GM12878 (cell line): ENCODE results near the gene IDI2. TPM values are rescaled to one million over a fixed set of nuclear protein-coding genes. Genes with fewer than 3 reads are reported as not detected.

Experiments used
- ATAC-seq: fragments of 200-7000 bp; cut with Tn5 transposase; 3 replicates; pipeline ENCODE4 v1.9.1; 2020; ENCODE audit warnings: mild to moderate bottlenecking, moderate library complexity
- BruUV-seq: library from RNA; stranded (reverse); fragments of 400-500 nt; replicated peaks from 2 replicates; lab custom pipeline; 2021; lab: Mats Ljungman, UMichigan
- CTCF ChIA-PET: fragments of 300-600 bp; sonication (Branson Sonifier 250); formaldehyde crosslinking; extraction: SDS; loops from one replicate; lab custom pipeline; 2021; ENCODE audit warnings: inconsistent platforms; lab: Yijun Ruan, JAX
- POLR2A ChIA-PET: fragments of 350-600 bp; formaldehyde crosslinking; extraction: SDS; loops from one replicate; lab custom pipeline; 2021; ENCODE audit warnings: inconsistent platforms; lab: Charles Lee
- RAD21 ChIA-PET: fragments of 300-600 bp; sonication (Branson Sonifier 250); formaldehyde crosslinking; loops from one replicate; lab custom pipeline; 2023; ENCODE audit warnings: antibody characterized with exemption; ENCODE audit not compliant: unreplicated experiment; lab: Charles Lee
- SMC1A ChIA-PET: fragments of 300-600 bp; sonication (Branson Sonifier 250); formaldehyde crosslinking; loops from one replicate; lab custom pipeline; 2023; ENCODE audit not compliant: unreplicated experiment, uncharacterized antibody; lab: Charles Lee
- DNase-seq: peaks from one replicate; pipeline ENCODE4 v3.0.0-alpha.2; 2011; ENCODE audit warnings: low read depth, low spot score
- FAIRE-seq: peaks from 3 replicates; lab custom pipeline; 2011; peaks lifted over from hg19 to GRCh38; lab: Jason Lieb, UNC
- H2AFZ ChIP-seq: 2 replicates; pipeline ENCODE4 v1.6.0; 2011; ENCODE audit warnings: low read depth, low read length, control low read depth; ENCODE audit not compliant: control insufficient read depth
- H3K27ac ChIP-seq: 2 replicates; pipeline ENCODE4 v1.5.1; 2011; ENCODE audit warnings: control low read depth; ENCODE audit not compliant: control insufficient read depth, insufficient read depth
- H3K27me3 ChIP-seq, 2 experiments: replicated peaks in 1 of 2; 2 replicates each; pipeline versions ENCODE4 v1.6.0 to v1.6.1; 2011; ENCODE audit warnings: low read length in 1 of 2; ENCODE audit not compliant: control insufficient read depth in 2 of 2, insufficient read depth in 2 of 2
- H3K36me3 ChIP-seq, 2 experiments: 2 replicates each; pipeline ENCODE4 v1.5.1; 2011; ENCODE audit warnings: low read length in 1 of 2; ENCODE audit not compliant: control insufficient read depth in 2 of 2, insufficient read depth in 2 of 2
- H3K4me1 ChIP-seq: 2 replicates; pipeline ENCODE4 v1.6.1; 2011; ENCODE audit warnings: mild to moderate bottlenecking, low read length, moderate library complexity, mixed read lengths; ENCODE audit not compliant: control insufficient read depth, insufficient read depth
- H3K4me2 ChIP-seq: 2 replicates; pipeline ENCODE4 v1.6.0; 2011; ENCODE audit warnings: control low read depth; ENCODE audit not compliant: control insufficient read depth, insufficient read depth
- H3K4me3 ChIP-seq: fragments of 200-600 bp; sonication (generic); 2 replicates; pipeline ENCODE4 v1.5.1; 2016
- H3K79me2 ChIP-seq: 2 replicates; pipeline ENCODE4 v1.6.0; 2011; ENCODE audit warnings: low read length; ENCODE audit not compliant: control insufficient read depth, insufficient read depth
- H3K9ac ChIP-seq: 2 replicates; pipeline ENCODE4 v1.8.0; 2011; ENCODE audit warnings: low read length, control low read depth, mixed read lengths; ENCODE audit not compliant: control insufficient read depth, insufficient read depth
- H3K9me3 ChIP-seq: replicated peaks from 3 replicates; pipeline ENCODE4 v1.5.1; 2011; ENCODE audit warnings: mild to moderate bottlenecking, low read length; ENCODE audit not compliant: control insufficient read depth, insufficient read depth
- H4K20me1 ChIP-seq: 2 replicates; pipeline ENCODE4 v1.6.0; 2011; ENCODE audit not compliant: control insufficient read depth, insufficient read depth
- BHLHE40 ChIP-seq, 2 experiments: fragments of 450-650 bp in 1 of 2; IDR thresholded peaks; 2 replicates each; pipeline ENCODE4 v1.6.1; 2011 to 2017; ENCODE audit warnings: low read depth in 2 of 2, borderline replicate concordance in 1 of 2, improper control_type of control experiment in 1 of 2, low read length in 1 of 2, mild to moderate bottlenecking in 1 of 2
- DPF2 ChIP-seq: fragments of 450-650 bp; IDR thresholded peaks from 2 replicates; pipeline ENCODE4 v1.6.1; 2017; ENCODE audit warnings: mild to moderate bottlenecking
- NFYB ChIP-seq: IDR thresholded peaks from 2 replicates; pipeline ENCODE4 v1.6.1; 2011; ENCODE audit warnings: low read depth, mild to moderate bottlenecking, low read length, improper control_type of control experiment, moderate library complexity; ENCODE audit not compliant: insufficient read depth
- WGBS: methylation state at CpG from one replicate; pipeline ENCODE4 v1.1.6; 2016; ENCODE audit warnings: low lambda C conversion rate; ENCODE audit not compliant: insufficient replicate concordance, insufficient coverage; ENCODE audit errors: missing lambda C conversion rate; 5-methylcytosine and 5-hydroxymethylcytosine counted together
- in situ Hi-C: fragments of 300-500 bp; cut with MboI; formaldehyde crosslinking; loops from 9 replicates; pipeline ENCODE4 v1.14.3; 2018; ENCODE audit warnings: mixed read lengths
- intact Hi-C: fragments of 100-400 bp; cut with micrococcal nuclease; formaldehyde crosslinking; loops from one replicate; pipeline ENCODE4 v1.14.2; 2022; ENCODE audit not compliant: unreplicated experiment
- polyA plus RNA-seq, 11 experiments: library from polyadenylated mRNA; depleted of rRNA in 4 of 11; unstranded in 6 of 11; stranded (reverse) in 5 of 11; fragments of >200 nt; fragmentation: Nextera tagmentation in 4 of 11; fragmentation: Illumina TruSeq in 1 of 11; extraction: Ambion mirVana in 4 of 11; extraction: Trizol in 1 of 11; gene quantifications; 1 replicate in 1 of 11; 2 replicates in 10 of 11; pipeline versions ENCODE4 v1.2.1 to v1.2.3, GENCODE V29; 2011 to 2016; ENCODE audit warnings: inconsistent platforms in 2 of 11, missing spikeins in 2 of 11, low read depth in 1 of 11
- total RNA-seq, 4 experiments: library from RNA; depleted of rRNA in 3 of 4; stranded (reverse); fragments of >200 nt in 3 of 4; fragmentation: Illumina TruSeq in 1 of 4; extraction: Trizol in 1 of 4; gene quantifications; 2 replicates each; pipeline versions ENCODE4 v1.2.1 to v1.2.3, GENCODE V29; 2013 to 2021
- TF ChIP-seq, protein P1 (sequence below): fragments of 450-650 bp; IDR thresholded peaks from 2 replicates; pipeline ENCODE4 v1.6.1; 2014; ENCODE audit warnings: mild to moderate bottlenecking

The IDI2 gene
- total and polyA plus RNA-seq, 10 of the 15 experiments (the other 5 are each of a cell fraction or from before 2014, with no cell fraction given): 0.06 TPM; not detected in 9

- TF ChIP-seq BHLHE40 (IDR thresholded peaks at IDR 0.05; ENCODE audit: borderline replicate concordance in 1 of 2, low read depth in 2 of 2, low read length in 1 of 2) (no peak), NFYB (no peak)
- TF ChIP-seq, protein P1, sequence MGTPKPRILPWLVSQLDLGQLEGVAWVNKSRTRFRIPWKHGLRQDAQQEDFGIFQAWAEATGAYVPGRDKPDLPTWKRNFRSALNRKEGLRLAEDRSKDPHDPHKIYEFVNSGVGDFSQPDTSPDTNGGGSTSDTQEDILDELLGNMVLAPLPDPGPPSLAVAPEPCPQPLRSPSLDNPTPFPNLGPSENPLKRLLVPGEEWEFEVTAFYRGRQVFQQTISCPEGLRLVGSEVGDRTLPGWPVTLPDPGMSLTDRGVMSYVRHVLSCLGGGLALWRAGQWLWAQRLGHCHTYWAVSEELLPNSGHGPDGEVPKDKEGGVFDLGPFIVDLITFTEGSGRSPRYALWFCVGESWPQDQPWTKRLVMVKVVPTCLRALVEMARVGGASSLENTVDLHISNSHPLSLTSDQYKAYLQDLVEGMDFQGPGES: no peak
Measured at GRCh38 chr10:1007583-1007982, 18.1 kb downstream of the IDI2 start (continued).

GRCh38 chr10:1006573-1006972 lies 19.1 kb downstream of the IDI2 start:
- Histone ChIP-seq H4K20me1 (no peaks in the 10 kb centered on the region; the same call in 1 of the 2 replicates), H3K27me3 (no peaks in the 10 kb centered on the region), H3K4me2 (no peak overlapping the region), H3K9ac (no peak overlapping the region), H3K4me3 (no peak overlapping the region), H3K27ac (no peak overlapping the region), H3K79me2 (peaks cover 13% of the 10 kb centered on the region), H2AFZ (no peak overlapping the region), H3K4me1 (no peaks in the 10 kb centered on the region), H3K9me3 (peaks cover 5% of the 10 kb centered on the region), H3K36me3 (peaks cover 45 to 54% of the 10 kb centered on the region in 2 experiments)
- BruUV-seq: no TSS peak
- WGBS: 98% methylated on average over 9 of the region's 9 CpGs
- TF ChIP-seq DPF2: no peak
- no peak for DNase-seq
- ChIA-PET POLR2A (no interaction called here), RAD21 (no interaction called here), CTCF (no interaction called here), SMC1A (no interaction called here)
- in situ Hi-C loops: no loop called here
- no peak for FAIRE-seq
- no peak for ATAC-seq
- intact Hi-C loops: no loop called here
